WTC11 (cell line): ENCODE data around the gene KRTAP10-4. TPM values are rescaled to one million over a fixed set of nuclear protein-coding genes. Genes with fewer than 3 reads are reported as not detected.
"Not testable (repeated sequence)": the region's sequence is repeated elsewhere in the genome, so short reads cannot be mapped to it uniquely, and the experiment has no call there.

Source experiments
- ATAC-seq: fragments of 200-7000 bp; cut with Tn5 transposase; 2 replicates; pipeline ENCODE4 v1.10.0; 2021; ENCODE audit warnings: mild to moderate bottlenecking, moderate library complexity
- CTCF ChIA-PET: fragments of 300-600 bp; sonication (Branson Sonifier 250); formaldehyde crosslinking; loops from one replicate; lab custom pipeline; 2021; ENCODE audit warnings: antibody characterized with exemption; lab: Charles Lee
- POLR2A ChIA-PET: fragments of 350-600 bp; sonication (Branson Sonifier 250); formaldehyde crosslinking; loops from one replicate; lab custom pipeline; 2021; ENCODE audit warnings: antibody characterized with exemption; lab: Charles Lee
- DNase-seq: peaks from one replicate; pipeline ENCODE4 v3.0.0; 2021; ENCODE audit warnings: low spot score
- H3K27ac Mint-ChIP-seq: 2 replicates; pipeline ENCODE4 v1.8.0; 2021; ENCODE audit warnings: mixed read lengths
- H3K27me3 Mint-ChIP-seq: 2 replicates; pipeline ENCODE4 v1.8.0; 2021; ENCODE audit warnings: low read depth, mild to moderate bottlenecking, moderate library complexity, mixed read lengths
- H3K36me3 Mint-ChIP-seq: 2 replicates; pipeline ENCODE4 v1.8.0; 2021; ENCODE audit warnings: mixed read lengths
- H3K4me1 Mint-ChIP-seq: 2 replicates; pipeline ENCODE4 v1.8.0; 2022; ENCODE audit warnings: mixed read lengths
- H3K4me3 Mint-ChIP-seq: 2 replicates; pipeline ENCODE4 v1.8.0; 2021; ENCODE audit warnings: mild to moderate bottlenecking, moderate library complexity, mixed read lengths
- H3K9me3 Mint-ChIP-seq: 2 replicates; pipeline ENCODE4 v1.8.0; 2021; ENCODE audit warnings: mixed read lengths
- AR ChIP-seq: fragments of 250-450 bp; sonication (Bioruptor Pico); IDR thresholded peaks from 2 replicates; pipeline ENCODE4 v1.9.0; 2021; ENCODE audit warnings: mild to moderate bottlenecking
- IRF1 ChIP-seq: sonication (generic); formaldehyde crosslinking; IDR thresholded peaks from 2 replicates; pipeline ENCODE4 v1.8.0; 2023; ENCODE audit warnings: missing genetic modification reagents
- NR2C2 ChIP-seq: sonication (generic); formaldehyde crosslinking; IDR thresholded peaks from 2 replicates; pipeline ENCODE4 v1.8.0; 2022; ENCODE audit warnings: mild to moderate bottlenecking, missing genetic modification reagents
- PRDM15 ChIP-seq: sonication (generic); formaldehyde crosslinking; IDR thresholded peaks from 2 replicates; pipeline ENCODE4 v1.8.0; 2022; ENCODE audit warnings: missing genetic modification reagents
- RELA ChIP-seq: sonication (generic); formaldehyde crosslinking; IDR thresholded peaks from 2 replicates; pipeline ENCODE4 v1.8.1; 2022; ENCODE audit warnings: missing genetic modification reagents, mild to moderate bottlenecking, borderline replicate concordance
- TEAD4 ChIP-seq: sonication (generic); formaldehyde crosslinking; IDR thresholded peaks from 2 replicates; pipeline ENCODE4 v1.8.0; 2022; ENCODE audit warnings: mild to moderate bottlenecking, missing genetic modification reagents
- USF1 ChIP-seq: sonication (generic); formaldehyde crosslinking; IDR thresholded peaks from 2 replicates; pipeline ENCODE4 v1.8.0; 2022; ENCODE audit warnings: mild to moderate bottlenecking, missing genetic modification reagents
- ZBTB21 ChIP-seq: sonication (generic); formaldehyde crosslinking; IDR thresholded peaks from 2 replicates; pipeline ENCODE4 v1.8.1; 2023; ENCODE audit warnings: mild to moderate bottlenecking, missing genetic modification reagents, borderline replicate concordance
- ZNF281 ChIP-seq: sonication (generic); formaldehyde crosslinking; IDR thresholded peaks from 2 replicates; pipeline ENCODE4 v1.8.0; 2023; ENCODE audit warnings: mild to moderate bottlenecking, missing genetic modification reagents
- ZNF416 ChIP-seq: fragments of 250-450 bp; sonication (Bioruptor Pico); IDR thresholded peaks from 2 replicates; pipeline ENCODE4 v1.9.0; 2021; ENCODE audit warnings: mild to moderate bottlenecking, inconsistent platforms
- ZNF423 ChIP-seq: fragments of 250-450 bp; sonication (Bioruptor Pico); IDR thresholded peaks from 2 replicates; pipeline ENCODE4 v2.1.2; 2022; ENCODE audit warnings: mild to moderate bottlenecking, moderate library complexity
- ZNF512 ChIP-seq: sonication (generic); formaldehyde crosslinking; IDR thresholded peaks from 2 replicates; pipeline ENCODE4 v1.8.1; 2022; ENCODE audit warnings: missing genetic modification reagents, borderline replicate concordance
- total RNA-seq: library from RNA; stranded (reverse); gene quantifications from 3 replicates; pipeline ENCODE4 v1.2.3, GENCODE V29; 2021

Gene KRTAP10-4
- total RNA-seq, 1 experiment from 2014 or later: not detected

- no peak for ATAC-seq
- peaks cover 21% of the 10 kb centered on the region for H3K36me3 Mint-ChIP-seq
- H3K9me3 Mint-ChIP-seq: peaks cover 33% of the 10 kb centered on the region
- H3K4me3 Mint-ChIP-seq: no peak overlapping the region
- POLR2A ChIA-PET: no interaction called here
- no peak for TF ChIP-seq USF1 (CRISPR knock-in tag)
- TF ChIP-seq, all 79 proteins: peak for 0
- H3K4me1 Mint-ChIP-seq: peaks cover 13% of the 10 kb centered on the region
- H3K27me3 Mint-ChIP-seq: no peaks in the 10 kb centered on the region; the same call in 1 of the 2 replicates
- CTCF ChIA-PET: interaction anchor here (1.0 to 2.2 kb wide), 2 partner anchors 30 to 214 kb away, joined by 3 to 9 read pairs; no protein-coding TSS in a partner anchor
- no peak for DNase-seq
- no peak overlapping the region for H3K27ac Mint-ChIP-seq
Measured at GRCh38 chr21:44579833-44580144, 6.3 kb downstream of the KRTAP10-4 start.

GRCh38 chr21:44580231-44580821 is 6.8 kb downstream of the KRTAP10-4 start, which contains the start of gene KRTAP10-5:
Gene KRTAP10-5 (minus strand): TSS chr21:44580604. CDS start chr21:44580578, 26 bp downstream.
- Mint-ChIP-seq H3K36me3 (peaks cover 21% of the 10 kb centered on the region), H3K9me3 (peaks cover 34% of the 10 kb centered on the region)
- CTCF ChIA-PET: interaction anchor here (1.0 to 2.2 kb wide), 4 partner anchors 31 to 213 kb away, joined by 3 to 9 read pairs (median 4); no protein-coding TSS in a partner anchor
- ATAC-seq, POLR2A ChIA-PET, DNase-seq, H3K27ac Mint-ChIP-seq, H3K27me3 Mint-ChIP-seq, H3K4me1 Mint-ChIP-seq, H3K4me3 Mint-ChIP-seq: not testable (repeated sequence)

- POLR2A ChIA-PET: no interaction called here
- DNase-seq (no peak), ATAC-seq (no peak)
- Mint-ChIP-seq H3K27ac (no peak overlapping the region), H3K27me3 (peaks cover 3% of the 10 kb centered on the region; the same call in 1 of the 2 replicates), H3K4me3 (no peak overlapping the region), H3K4me1 (peaks cover 6% of the 10 kb centered on the region; the same call in 1 of the 2 replicates), H3K36me3 (peaks cover 21% of the 10 kb centered on the region), H3K9me3 (peaks cover 39% of the 10 kb centered on the region)
- TF ChIP-seq ZNF281 (no peak), ZNF423 (CRISPR knock-in tag) (no peak), IRF1 (CRISPR knock-in tag) (no peak), ZNF416 (CRISPR knock-in tag) (no peak), AR (CRISPR knock-in tag) (no peak), RELA (CRISPR knock-in tag) (no peak)
- CTCF ChIA-PET: interaction anchor here (0.6 to 2.2 kb wide), 3 partner anchors 38 to 138 kb away, joined by 4 read pairs; no protein-coding TSS in a partner anchor
Measured at GRCh38 chr21:44581158-44581557, 7.6 kb downstream of the KRTAP10-4 start.

GRCh38 chr21:44582055-44582454 is 8.5 kb downstream of the KRTAP10-4 start:
- peaks cover 39% of the 10 kb centered on the region for H3K9me3 Mint-ChIP-seq
- H3K4me1 Mint-ChIP-seq: peaks cover 6% of the 10 kb centered on the region; the same call in 1 of the 2 replicates
- H3K27ac Mint-ChIP-seq: no peak overlapping the region
- ChIA-PET POLR2A (no interaction called here), CTCF (interaction anchor here (2.2 kb wide), 1 partner anchor 37 kb away, joined by 4 read pairs; no protein-coding TSS in a partner anchor)
- no peak overlapping the region for H3K4me3 Mint-ChIP-seq
- peaks cover 3% of the 10 kb centered on the region; the same call in 1 of the 2 replicates for H3K27me3 Mint-ChIP-seq
- DNase-seq (no peak), ATAC-seq (no peak)
- peaks cover 15% of the 10 kb centered on the region for H3K36me3 Mint-ChIP-seq
- no peak for TF ChIP-seq PRDM15
- TF ChIP-seq ZNF512 (CRISPR knock-in tag): no peak
- TF ChIP-seq TEAD4: no peak
- TF ChIP-seq NR2C2: no peak
- TF ChIP-seq ZBTB21 (CRISPR knock-in tag): no peak
